PC-9 (cell line): ENCODE data around the gene NECTIN3.

Experiments
- EZH2 ChIP-seq: fragments of 200-600 bp; sonication (generic); IDR thresholded peaks from 2 replicates; pipeline ENCODE4 v1.8.0; 2017; ENCODE audit warnings: antibody characterized with exemption, low read depth
- TF ChIP-seq, protein P1 (sequence below): fragments of 200-600 bp; sonication (generic); conservative IDR thresholded peaks from 2 replicates; pipeline ENCODE4 v1.6.1; 2017; ENCODE audit warnings: mixed run types, antibody characterized with exemption, mild to moderate bottlenecking, moderate library complexity

DNA sequence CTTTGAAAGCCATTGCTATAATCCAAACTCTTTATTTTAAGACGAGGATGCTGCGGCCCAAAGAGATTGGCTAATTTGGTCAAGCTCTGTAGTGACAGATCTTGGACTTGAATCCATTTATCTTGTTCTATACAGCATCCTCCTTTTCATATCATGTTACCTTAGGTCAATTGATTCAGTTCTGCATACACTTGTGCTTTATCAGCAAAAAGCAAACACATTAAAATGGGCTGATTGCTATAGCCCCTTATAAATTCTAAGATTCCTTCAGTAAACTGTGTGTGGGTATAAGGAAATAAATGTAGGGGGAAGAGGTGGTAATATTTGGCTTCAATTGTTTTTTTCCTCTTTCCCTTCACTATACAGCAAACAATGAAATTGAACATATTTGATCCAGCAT lies 40.1 kb upstream of the NECTIN3 start:
- TF ChIP-seq, protein P1, sequence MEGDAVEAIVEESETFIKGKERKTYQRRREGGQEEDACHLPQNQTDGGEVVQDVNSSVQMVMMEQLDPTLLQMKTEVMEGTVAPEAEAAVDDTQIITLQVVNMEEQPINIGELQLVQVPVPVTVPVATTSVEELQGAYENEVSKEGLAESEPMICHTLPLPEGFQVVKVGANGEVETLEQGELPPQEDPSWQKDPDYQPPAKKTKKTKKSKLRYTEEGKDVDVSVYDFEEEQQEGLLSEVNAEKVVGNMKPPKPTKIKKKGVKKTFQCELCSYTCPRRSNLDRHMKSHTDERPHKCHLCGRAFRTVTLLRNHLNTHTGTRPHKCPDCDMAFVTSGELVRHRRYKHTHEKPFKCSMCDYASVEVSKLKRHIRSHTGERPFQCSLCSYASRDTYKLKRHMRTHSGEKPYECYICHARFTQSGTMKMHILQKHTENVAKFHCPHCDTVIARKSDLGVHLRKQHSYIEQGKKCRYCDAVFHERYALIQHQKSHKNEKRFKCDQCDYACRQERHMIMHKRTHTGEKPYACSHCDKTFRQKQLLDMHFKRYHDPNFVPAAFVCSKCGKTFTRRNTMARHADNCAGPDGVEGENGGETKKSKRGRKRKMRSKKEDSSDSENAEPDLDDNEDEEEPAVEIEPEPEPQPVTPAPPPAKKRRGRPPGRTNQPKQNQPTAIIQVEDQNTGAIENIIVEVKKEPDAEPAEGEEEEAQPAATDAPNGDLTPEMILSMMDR = no peak
- no peak for TF ChIP-seq EZH2
